A673 (cell line): Measurements from ENCODE around the gene GNG7. TPM values are rescaled to one million over a fixed set of nuclear protein-coding genes. Genes with fewer than 3 reads are reported as not detected.

Source experiments
- BruUV-seq: library from RNA; stranded (reverse); fragments of 400-500 nt; replicated peaks from 2 replicates; lab custom pipeline; 2021; lab: Mats Ljungman, UMichigan
- CTCF ChIA-PET: fragments of 300-600 bp; sonication (Branson Sonifier 250); formaldehyde crosslinking; loops from one replicate; lab custom pipeline; 2022; ENCODE audit warnings: antibody characterized with exemption; lab: Charles Lee
- POLR2A ChIA-PET: fragments of 300-600 bp; sonication (Branson Sonifier 250); formaldehyde crosslinking; loops from one replicate; lab custom pipeline; 2022; ENCODE audit warnings: antibody characterized with exemption; ENCODE audit not compliant: low non-redundant PET; lab: Charles Lee
- DNase-seq: peaks from one replicate; pipeline ENCODE4 v3.0.0-alpha.2; 2015; ENCODE audit warnings: low spot score
- H3K27ac ChIP-seq: fragments of 200-600 bp; sonication (generic); 2 replicates; pipeline ENCODE4 v1.5.1; 2016; ENCODE audit warnings: mixed run types, low read depth, mild to moderate bottlenecking, mixed read lengths, antibody characterized with exemption, low read length; ENCODE audit not compliant: poor library complexity, severe bottlenecking
- H3K27me3 ChIP-seq: fragments of 200-600 bp; sonication (generic); replicated peaks from 2 replicates; pipeline ENCODE4 v1.6.1; 2017; ENCODE audit warnings: mixed run types, low read depth, mild to moderate bottlenecking, mixed read lengths, antibody characterized with exemption, low read length; ENCODE audit not compliant: insufficient read depth, poor library complexity
- H3K36me3 ChIP-seq: fragments of 200-600 bp; sonication (generic); 2 replicates; pipeline ENCODE4 v1.6.1; 2016; ENCODE audit warnings: mixed run types, mild to moderate bottlenecking, mixed read lengths, antibody characterized with exemption, low read length; ENCODE audit not compliant: insufficient read depth, poor library complexity, severe bottlenecking
- H3K4me1 ChIP-seq: fragments of 200-600 bp; sonication (generic); 2 replicates; pipeline ENCODE4 v1.6.1; 2017; ENCODE audit warnings: mixed run types, mild to moderate bottlenecking, mixed read lengths, antibody characterized with exemption, low read length; ENCODE audit not compliant: insufficient read depth, poor library complexity, severe bottlenecking
- H3K4me3 ChIP-seq: fragments of 200-600 bp; sonication (generic); 2 replicates; pipeline ENCODE4 v1.5.1; 2016; ENCODE audit warnings: low read depth, mixed run types, mild to moderate bottlenecking, mixed read lengths, low read length; ENCODE audit not compliant: poor library complexity, severe bottlenecking
- H3K9me3 ChIP-seq: fragments of 200-600 bp; sonication (generic); 2 replicates; pipeline ENCODE4 v1.6.1; 2016; ENCODE audit warnings: mixed run types, low read depth, mild to moderate bottlenecking, mixed read lengths, antibody characterized with exemption, low read length; ENCODE audit not compliant: poor library complexity, severe bottlenecking
- CTCF ChIP-seq: fragments of 300-800, 200-600 bp; sonication (generic); conservative IDR thresholded peaks from 2 replicates; pipeline ENCODE4 v1.5.1; 2017; ENCODE audit warnings: low read depth, mild to moderate bottlenecking, antibody characterized with exemption, low read length, moderate library complexity, mixed read lengths
- EZH2 ChIP-seq: fragments of 200-600 bp; sonication (generic); IDR thresholded peaks from 2 replicates; pipeline ENCODE4 v1.6.1; 2017; ENCODE audit warnings: borderline replicate concordance, low read depth, mild to moderate bottlenecking, mixed read lengths, antibody characterized with exemption, low read length; ENCODE audit not compliant: poor library complexity, severe bottlenecking
- intact Hi-C: fragments of 100-400 bp; cut with micrococcal nuclease; formaldehyde crosslinking; loops from one replicate; pipeline ENCODE4 v1.10.0; 2022; ENCODE audit not compliant: unreplicated experiment
- total RNA-seq: library from RNA; stranded (reverse); gene quantifications from 2 replicates; pipeline ENCODE4 v1.2.3, GENCODE V29; 2021

Gene GNG7
- total RNA-seq, 1 experiment from 2014 or later = 0.30 TPM

GRCh38 chr19:2485428-2485827, 217.1 kb downstream of the GNG7 start:
- peaks cover 5% of the 10 kb centered on the region for H3K27me3 ChIP-seq
- no peaks in the 10 kb centered on the region for H3K36me3 ChIP-seq
- TF ChIP-seq EZH2 (no peak), CTCF (no peak)
- peaks cover 2% of the 10 kb centered on the region for H3K4me1 ChIP-seq
- intact Hi-C loops = no loop called here
- CTCF ChIA-PET = no interaction called here
- no peak for DNase-seq
- H3K27ac ChIP-seq = no peak overlapping the region
- POLR2A ChIA-PET = no interaction called here
- no TSS peak for BruUV-seq
- H3K4me3 ChIP-seq = no peak overlapping the region
- H3K9me3 ChIP-seq = peaks cover 6% of the 10 kb centered on the region

DNA sequence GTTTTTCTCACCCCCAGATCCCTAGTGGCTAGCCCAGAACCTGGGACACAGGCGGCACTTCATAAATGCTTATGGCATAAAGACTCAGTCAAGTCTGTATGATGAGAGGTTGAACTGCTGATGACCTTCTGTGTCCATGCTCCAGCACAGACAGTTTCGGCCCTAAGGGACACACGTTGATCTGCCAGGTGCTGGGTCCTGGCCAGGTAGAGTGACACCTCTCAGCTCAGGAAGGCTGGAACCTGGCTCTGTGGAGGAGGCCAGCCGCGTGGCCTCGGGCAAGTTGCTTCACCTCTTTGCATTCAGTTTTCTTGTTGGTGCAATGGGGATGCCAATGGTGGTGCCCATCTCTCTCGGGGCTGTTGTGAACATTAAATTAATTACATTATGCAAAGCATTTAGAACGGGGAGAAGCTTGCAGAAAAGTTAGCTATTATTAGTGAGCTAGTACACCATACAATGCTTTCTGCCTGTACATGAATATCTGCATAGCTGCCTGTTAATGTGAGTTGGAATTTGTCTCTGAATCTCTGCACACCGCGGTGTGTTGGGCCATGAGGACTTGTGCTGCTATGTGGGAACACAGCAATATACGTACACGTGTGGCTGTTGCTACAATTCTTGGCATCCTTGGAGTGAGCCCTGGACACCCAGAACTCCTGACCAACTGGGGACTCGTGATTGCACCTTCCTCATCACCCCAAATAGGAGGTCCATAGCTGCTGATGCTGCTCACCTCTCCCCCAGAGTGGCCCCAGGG, 218.1 kb downstream of the GNG7 start:
- CTCF ChIA-PET = no interaction called here
- intact Hi-C loops = no loop called here
- Histone ChIP-seq H3K27me3 (peaks cover under 1% of the 10 kb centered on the region), H3K4me1 (peaks cover 2% of the 10 kb centered on the region), H3K36me3 (no peaks in the 10 kb centered on the region), H3K27ac (no peak overlapping the region), H3K4me3 (no peak overlapping the region), H3K9me3 (peaks cover 6% of the 10 kb centered on the region)
- POLR2A ChIA-PET = interaction anchor here (0.5 to 1.0 kb wide), 3 partner anchors 9 to 431 kb away, joined by 6 to 17 read pairs (median 7); partner anchors contain the start of gene GADD45B
- BruUV-seq = no TSS peak
- TF ChIP-seq CTCF (no peak), EZH2 (no peak)
- no peak for DNase-seq

DNA sequence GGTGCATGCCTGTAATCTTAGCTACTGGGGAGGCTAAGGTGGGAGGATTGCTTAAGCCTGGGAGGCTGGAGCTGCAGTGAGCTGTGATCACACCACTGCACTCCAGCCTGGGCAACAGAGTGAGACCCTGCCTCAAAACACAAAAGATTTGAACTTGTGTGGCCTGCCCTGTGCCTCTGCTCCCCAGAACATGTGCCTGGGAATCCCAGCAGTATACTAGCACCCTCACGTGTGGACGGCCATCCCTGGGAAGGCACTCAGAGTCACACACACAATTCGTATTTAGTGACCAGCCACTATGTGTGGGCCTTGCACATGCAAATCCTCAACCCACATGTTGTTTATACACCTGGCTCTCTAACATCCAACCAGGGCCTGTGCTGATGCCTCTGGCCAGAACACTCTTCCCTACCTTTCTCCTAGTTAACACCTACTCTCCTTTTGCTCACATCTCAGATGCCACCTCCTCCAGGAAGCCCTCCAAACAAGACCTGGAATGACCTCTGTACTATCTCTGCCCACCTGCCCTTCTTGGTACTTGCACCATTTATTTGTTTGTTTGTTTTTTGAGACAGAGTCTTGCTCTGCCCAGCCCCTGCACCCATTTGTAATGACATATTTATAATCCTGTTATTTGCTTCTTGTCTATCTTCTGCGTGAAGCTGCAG, 218.9 kb downstream of the GNG7 start:
- Histone ChIP-seq H3K27ac (no peak overlapping the region), H3K4me1 (peaks cover 6% of the 10 kb centered on the region), H3K36me3 (no peaks in the 10 kb centered on the region), H3K4me3 (no peak overlapping the region), H3K27me3 (no peaks in the 10 kb centered on the region), H3K9me3 (peaks cover 6% of the 10 kb centered on the region)
- intact Hi-C loops = no loop called here
- no peak for DNase-seq
- POLR2A ChIA-PET = interaction anchor here (1.0 kb wide), 1 partner anchor 8 kb away, joined by 6 read pairs; the partner anchor contains the start of gene GADD45B
- BruUV-seq = no TSS peak
- CTCF ChIA-PET = no interaction called here
- no peak for TF ChIP-seq EZH2
- TF ChIP-seq CTCF = no peak
